ENCODE data around the gene MYO7B.
"Not testable (repeated sequence)": the region's sequence is repeated elsewhere in the genome, so short reads cannot be mapped to it uniquely, and the experiment has no call there.

MYO7B gene

DNA sequence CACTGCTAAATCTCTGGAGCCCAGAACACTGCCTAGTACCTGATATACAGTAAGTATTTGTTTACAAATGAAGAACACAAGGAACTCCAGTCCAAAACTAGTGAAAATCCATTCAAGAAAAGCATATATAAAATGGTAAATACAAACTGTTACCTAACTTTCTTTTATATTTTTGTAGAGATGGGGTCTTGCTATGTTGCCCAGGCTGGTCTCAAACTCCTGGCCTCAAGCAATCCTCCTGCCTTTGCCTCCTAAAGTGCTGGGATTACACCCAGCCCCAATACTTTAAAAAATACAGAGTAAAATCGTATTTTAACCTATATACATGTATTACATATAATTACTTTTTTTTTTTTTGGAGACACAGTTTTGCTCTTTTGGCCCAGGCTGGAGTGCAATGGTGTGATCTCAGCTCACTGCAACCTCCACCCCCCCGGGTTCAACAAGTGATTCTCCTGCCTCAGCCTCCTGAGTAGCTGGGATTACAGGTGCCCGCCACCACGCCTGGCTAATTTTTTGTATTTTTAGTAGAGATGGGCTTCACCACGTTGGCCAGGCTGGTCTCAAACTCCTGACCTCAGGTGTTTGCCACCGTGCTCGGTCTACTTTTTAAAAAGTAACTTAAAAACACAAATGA lies 11.2 kb upstream of the MYO7B start:
- DNase-seq: not testable (repeated sequence)

DNA sequence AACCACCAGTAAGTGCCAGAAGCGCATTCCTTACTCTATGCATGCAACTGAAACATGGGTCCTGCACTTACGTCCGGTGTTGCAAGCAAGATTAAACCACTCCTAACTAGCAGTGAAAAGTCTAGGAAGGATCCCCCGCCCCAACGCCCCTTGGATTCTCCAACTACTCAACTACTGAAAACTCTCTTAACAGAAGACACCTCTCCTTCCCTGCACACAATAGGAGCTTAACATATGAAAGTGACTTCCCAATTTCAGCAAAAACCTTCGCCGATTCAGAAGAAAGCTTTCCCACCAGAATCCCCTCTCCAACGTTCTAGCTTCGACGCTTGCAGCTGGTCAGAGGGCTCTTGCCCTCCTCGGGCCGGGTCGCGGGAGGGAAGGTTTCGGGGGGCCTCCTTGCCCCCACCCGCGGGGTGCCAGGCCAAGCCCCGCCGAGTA lies 9.8 kb upstream of the MYO7B start:
- peak; percentile 40 for DNase-seq

DNA sequence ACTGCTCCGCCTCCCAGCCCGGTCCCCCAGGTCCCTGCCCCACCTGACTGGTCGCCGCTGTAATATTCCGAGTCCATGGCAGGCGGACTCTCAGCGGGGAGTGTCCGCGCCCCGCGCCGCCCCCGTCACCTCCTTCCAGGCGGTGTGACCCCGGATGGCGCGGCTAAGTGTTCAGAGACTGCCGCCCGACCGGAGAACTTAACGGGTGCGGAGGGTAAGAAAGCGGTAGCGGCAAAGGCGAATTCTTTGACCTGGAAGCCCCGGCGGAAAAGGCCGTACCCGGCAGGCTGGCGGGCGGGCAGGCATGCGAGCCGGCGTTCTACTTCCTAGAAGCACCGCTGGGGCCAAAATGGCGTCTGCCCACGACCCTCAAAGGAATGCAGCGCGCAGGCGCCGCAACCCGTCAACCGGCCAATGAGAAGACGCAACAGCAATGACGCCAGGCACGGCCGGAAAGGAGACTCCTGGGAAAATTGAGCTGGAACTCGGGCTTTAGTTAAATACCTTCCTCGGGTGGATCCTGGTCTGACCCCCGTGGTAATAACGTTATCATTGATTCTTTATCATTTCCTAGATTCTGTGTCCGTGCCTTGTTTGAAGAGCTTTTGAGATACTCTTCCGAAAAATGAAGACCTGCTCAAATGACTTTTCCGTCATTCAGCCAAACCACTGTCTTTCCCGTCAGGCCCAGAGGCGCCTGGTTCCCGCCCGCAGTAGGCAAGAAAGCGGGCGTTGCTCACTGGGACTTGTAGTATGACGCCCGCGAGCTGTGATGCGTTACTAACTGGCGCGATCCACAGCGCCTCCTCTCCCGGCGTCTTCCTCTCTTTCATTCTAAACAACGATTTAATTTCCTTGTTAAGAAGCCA lies 9.1 kb upstream of the MYO7B start, which contains the start of gene IWS1:
Gene IWS1 (minus strand): TSS at position 358 of the 869 bp plus-strand sequence. CDS start 281 bp downstream, at position 77.
- DNase-seq: peak; percentile 100

DNA sequence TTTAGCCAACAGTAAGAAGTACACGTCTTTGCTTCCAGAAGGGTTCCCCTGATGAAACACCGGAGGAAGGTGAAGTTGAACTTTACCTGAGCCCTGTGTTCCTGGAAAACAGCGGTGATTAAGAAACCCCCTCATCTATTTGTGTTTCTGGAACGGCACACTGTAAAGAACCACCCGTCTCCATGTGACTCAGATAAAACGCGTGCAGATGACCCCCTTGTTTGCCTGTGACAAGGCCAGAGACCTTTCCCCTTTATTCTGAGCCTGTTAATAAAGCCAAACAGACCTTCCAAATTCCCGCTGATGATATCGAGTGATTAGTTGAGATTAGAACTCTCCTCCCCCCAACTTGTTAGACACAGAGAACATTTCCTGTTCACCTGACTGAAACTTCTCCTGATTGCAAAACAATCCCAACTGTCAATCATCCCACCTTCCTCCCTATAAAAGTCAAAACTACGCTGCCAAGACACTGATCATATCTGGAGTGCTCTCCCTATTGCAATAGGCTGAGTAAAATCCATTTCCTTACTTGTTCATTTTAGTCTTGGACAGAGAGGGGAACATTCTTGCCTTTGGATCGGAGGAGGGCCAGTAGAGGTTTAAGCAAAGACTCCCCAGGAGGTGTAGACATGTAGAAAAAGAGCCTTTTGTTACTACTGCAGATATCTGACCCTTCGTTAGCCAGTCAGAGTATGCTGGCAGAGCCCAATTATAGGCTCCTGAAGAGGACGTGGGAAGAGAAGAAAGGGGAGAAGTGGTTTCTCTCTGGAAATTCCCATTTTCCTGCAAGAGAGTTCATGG lies 8.3 kb upstream of the MYO7B start:
- DNase-seq: no peak

DNA sequence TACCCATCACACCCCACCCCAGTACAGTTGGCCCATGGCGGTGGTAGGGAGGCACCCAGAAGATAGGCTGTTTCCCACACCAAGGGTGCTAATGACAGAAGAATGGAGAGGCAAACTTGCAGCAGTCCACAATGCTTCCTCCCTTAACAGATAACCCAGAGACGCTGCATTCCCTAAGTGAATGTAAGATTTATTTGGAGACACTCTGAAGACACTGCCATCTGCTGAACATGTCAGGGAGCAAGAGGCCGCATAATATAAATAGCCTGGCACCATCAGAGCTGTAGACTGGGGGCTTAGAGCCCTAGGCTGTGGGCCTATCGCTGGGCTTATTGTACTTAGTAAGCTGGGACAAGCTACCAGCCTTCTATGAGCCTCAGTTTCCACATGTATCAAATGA lies 7.0 kb upstream of the MYO7B start:
- no peak for DNase-seq

DNA sequence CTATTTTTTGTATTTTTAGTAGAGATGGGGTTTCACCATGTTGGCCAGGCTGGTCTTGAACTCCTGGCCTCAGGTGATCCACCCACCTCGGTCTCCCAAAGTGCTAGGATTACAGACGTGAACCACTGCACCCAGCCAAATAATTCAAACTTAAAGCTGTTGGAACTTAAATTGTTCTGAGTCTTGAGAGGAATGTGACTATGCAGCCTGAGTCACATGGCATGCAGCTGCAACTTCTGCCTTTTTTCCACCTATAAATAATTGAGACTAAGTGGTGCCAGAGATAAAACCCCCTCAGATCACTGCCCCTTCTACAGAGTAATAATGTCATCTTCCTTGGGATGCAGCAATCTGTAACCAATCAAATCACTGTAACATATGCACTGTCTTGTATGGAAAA lies 6.1 kb upstream of the MYO7B start:
- DNase-seq: not testable (repeated sequence)

DNA sequence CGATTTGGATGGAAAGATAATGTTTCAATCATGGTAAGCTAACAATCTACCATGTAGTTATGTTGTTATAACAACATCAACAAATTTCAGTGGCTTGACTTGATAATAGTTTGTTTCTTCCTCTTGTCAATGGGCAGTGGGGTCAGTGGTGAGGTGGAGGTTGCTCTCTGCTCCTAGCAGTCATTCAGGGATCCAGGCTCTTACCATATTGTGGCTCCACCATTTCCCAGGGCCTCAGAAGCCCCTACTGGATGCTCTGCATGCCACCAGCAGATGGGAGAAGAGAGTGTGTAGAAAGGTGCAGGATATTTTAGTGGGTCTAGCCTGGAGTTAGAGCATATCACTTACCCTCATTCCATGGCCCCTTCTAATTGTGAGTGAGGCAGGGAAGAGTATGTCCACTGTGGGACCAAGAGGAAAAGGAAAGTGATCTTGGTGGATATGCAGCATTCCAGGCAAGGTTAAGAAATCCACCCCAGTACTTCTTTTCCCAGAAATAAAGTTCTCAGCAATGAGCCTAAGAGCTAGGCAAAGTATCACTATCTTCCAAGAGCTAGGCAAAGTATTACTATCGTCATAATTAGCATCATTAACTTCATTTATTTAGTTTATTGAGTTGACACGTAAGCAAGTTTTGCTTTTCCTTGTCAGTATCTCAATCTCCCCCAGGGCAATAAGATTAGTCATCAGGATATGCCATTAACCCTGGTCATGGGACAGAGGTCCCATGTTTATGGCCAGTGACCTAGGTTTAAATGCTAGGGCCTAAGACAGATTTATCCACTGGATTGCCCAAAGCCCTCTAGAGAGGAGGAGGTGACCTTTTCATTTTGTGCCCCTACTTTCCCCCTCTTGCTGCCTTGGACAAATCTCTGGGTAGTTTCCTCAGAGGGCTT lies 5.0 kb upstream of the MYO7B start:
- DNase-seq: no peak

DNA sequence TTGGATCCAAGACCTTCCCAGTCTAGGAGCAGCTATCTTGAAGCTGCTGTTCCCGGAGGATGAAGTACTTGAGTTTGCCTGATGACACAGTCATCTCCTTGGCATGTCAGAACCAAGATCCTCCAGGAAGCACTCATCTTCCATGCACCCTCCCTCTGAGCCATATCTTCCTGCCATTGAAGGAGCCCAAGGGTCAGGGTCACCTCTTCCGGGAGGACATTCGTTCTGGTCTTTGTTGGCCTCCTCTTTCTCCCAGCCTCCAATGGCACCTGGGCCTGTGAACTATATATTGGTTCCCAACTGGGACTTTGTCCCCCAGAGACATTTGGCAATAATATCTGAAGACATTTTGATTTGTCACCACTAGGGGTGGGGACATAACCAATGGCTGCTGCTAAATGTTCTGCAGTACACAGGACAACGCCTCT lies 4.2 kb upstream of the MYO7B start:
- no peak for DNase-seq

DNA sequence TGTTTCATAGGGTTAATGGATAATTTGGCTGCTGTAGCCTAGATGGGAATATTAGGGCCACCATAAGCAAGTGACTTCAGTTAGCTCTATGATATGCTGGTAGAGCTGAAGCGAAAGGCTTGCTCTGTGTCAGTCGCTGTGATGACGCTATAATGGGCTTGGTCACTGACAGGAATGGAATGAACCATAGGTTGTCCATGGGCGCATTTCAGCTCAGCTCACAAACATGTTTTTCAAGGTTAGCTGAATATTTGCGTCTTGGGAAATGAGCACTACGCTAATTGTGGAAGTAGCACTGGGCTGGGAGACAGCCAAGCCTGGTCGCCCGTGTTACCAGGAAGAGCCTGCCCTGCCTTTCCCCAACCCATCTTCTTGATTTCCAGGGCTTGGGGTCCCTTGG lies 3.2 kb upstream of the MYO7B start:
- no peak for DNase-seq

DNA sequence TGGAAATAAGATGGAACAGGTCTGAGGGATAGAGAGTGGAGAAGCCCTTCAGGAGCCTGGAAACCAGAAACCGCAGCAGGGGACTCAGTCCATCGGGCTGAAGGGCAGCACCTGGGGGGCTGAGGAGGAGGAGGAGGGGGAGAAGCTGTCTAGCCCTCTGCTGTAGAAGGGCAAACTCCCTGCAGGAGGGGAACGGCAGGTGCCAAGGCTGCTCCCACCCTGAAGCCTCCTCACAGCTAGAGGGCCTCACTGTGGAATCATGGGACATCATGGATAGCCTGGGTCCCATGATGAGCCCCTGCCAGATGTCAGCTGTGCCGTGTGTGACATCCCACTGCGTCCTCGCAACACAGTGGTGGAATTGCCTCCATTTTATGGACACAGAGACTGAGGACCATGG lies 435 bp downstream of the MYO7B start:
- DNase-seq: no peak

DNA sequence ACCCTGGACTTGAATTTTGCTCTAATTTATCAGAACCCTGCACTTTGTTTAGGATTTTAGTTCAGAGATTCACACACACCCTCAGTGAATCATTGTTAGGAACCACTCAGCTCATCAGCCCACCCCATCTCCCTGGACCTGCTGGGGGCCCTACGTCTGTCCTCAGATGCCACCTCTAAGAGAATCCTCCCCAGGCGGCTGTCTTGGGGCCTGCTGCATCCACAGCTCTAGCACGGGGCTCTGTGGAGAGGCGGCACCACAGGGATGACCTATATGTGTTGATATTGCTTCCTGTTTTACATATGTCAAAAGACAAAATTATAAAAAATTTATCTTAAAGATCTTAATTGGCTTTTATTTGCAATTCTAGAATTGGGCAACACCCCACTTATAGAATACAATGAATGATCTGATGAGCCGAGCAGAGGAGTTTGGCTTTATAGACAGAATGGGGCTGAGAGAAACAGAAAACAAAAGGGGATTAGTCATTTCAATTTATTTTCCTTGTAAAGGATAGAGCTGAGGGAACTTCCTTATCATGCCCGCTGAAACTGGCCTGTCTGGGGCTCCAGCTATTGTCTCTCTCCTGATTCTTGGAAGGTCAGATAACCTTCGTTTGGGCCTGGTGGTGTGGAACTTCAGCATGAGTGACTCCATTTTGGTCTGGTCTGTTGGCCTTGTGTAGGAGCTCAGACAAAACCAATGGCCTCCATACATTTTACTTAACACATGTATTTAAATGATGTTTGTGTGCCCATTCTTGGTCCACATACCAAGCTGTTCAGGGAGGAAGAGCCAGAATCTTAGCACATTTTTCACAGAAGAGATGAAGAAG lies 1.4 kb downstream of the MYO7B start:
- DNase-seq: no peak

DNA sequence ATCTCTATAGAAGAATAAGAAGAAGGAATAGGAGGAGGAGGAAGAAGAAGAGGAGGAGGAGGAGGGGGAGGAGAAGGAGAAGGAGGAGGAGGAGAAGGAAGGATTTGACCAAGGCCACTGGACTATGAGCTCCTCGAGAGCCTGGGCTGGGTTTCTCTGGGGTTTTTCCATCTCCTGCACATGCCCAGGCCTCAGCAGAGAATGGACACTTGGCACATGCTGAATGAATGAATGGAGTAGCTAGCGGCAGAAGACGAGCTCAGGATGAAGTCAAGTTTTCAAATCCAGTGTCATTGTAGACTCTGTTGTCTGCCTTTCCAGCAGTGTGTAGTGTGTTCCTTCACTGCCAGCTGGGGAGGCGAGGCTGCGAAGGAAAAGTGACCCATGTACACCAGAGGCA lies 2.2 kb downstream of the MYO7B start:
- DNase-seq: no peak

DNA sequence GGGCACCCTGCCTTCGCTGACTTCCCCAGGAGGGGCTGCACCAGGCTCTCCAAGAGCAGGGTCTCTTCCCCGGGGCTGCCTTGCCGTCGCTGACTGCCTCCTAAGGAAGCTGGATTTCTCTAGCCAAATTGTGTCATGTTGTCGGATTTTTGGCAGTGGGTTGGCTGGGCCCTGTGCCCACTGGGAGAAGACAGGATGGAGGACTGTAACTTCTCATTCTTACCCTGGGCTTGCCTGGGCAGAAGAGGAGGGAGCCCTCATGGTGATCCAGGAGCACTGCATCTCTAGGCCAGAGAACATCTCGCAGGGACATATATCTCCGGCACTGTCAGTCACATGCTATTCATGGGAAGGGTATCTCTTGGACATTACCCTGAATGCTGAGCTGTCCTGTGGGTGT lies 6.3 kb downstream of the MYO7B start:
- DNase-seq: no peak

DNA sequence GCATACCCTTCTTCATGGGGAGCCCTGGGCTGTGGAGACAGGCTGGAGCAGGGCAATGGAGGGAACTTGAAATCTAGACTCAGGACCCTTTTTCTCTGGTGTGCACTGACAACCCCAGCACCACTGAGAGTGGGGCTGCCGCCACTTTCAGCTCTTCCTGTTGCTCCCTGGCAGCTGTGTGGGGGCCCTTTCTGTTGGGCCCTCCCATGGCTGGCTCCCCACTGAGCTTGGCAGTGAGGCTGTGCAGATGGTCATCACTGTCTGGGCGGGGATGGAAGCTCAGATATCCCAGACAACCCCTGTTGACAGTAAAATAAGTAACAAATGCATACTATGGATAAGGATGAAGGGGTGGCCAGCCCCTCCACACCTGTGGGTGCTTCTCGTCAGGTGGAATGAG lies 6.7 kb downstream of the MYO7B start:
- no peak for DNase-seq

DNA sequence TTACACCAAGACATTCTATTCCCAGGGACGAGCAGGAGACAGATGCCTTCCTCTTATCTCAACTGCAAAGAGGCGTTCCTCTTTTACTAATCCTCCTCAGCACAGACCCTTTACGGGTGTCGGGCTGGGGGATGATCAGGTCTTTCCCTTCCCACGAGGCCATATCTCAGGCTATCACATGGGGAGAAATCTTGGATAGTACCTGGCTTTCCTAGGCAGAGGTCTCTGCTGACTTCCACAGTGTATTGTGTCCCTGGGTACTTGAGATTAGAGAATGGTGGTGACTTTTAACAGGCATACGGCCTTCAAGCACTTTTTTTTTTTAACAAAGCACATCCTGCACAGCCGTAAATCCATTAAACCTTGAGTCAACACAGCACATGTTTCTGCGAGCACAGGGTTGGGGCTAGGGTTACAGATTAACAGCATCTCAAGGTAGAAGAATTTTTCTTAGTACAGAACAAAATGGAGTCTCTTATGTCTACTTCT lies 7.6 kb downstream of the MYO7B start:
- not testable (repeated sequence) for DNase-seq

DNA sequence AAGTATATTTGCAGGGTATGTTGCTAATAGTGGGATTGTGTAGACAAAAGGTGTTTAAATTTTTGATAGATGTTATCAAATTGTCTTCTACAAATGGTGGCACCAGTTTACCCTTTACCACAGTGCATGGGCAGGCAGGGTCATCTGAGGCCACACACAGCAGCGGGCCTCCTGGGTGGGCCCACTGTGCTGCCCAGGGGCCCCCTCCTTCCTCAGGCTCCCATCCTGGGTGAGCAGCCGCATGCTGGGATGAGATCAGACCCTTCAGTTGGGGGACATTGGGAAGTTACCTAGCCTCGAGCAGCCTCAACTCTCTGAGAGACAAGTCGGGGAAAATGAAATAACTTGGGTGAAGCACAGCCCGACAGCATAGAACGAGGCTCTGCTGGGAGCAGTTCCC lies 9.7 kb downstream of the MYO7B start:
- DNase-seq: no peak

DNA sequence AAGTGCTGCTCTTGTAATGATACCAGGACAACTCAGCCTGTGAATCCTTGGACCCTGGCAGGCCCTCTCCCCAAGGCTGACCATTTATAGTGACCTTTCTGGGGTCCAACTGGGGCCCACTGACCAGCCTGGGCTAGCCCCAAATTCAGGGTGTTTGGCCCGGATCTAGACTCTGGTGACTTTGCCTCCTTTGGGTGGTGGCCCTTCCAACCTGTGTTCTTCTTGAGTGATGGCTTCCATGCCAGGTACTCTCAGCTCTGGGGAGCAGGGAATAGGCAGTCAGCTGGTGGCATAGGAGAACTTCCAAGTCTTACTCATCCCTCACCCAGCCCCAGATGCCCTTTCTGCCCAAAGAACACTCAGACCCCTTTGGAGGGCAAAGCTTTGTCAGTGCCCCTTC lies 10.3 kb downstream of the MYO7B start:
- DNase-seq: no peak

DNA sequence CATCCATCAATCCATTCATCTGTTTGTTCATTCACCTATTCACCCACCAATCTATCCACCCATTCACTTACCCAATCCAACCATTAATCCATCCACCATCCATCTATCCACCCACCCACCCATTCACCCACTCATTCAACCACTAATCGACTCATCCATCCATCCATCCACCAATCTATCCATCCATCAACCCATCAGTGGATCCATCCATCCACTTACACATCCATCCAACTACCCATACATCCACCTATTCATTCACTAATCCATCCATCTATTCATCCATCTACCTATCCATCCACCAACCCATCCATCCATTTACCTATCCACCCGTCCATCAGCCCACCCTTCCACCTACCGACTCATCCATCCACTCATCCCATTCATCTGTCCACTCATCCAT lies 11.3 kb downstream of the MYO7B start:
- DNase-seq: no peak

DNA sequence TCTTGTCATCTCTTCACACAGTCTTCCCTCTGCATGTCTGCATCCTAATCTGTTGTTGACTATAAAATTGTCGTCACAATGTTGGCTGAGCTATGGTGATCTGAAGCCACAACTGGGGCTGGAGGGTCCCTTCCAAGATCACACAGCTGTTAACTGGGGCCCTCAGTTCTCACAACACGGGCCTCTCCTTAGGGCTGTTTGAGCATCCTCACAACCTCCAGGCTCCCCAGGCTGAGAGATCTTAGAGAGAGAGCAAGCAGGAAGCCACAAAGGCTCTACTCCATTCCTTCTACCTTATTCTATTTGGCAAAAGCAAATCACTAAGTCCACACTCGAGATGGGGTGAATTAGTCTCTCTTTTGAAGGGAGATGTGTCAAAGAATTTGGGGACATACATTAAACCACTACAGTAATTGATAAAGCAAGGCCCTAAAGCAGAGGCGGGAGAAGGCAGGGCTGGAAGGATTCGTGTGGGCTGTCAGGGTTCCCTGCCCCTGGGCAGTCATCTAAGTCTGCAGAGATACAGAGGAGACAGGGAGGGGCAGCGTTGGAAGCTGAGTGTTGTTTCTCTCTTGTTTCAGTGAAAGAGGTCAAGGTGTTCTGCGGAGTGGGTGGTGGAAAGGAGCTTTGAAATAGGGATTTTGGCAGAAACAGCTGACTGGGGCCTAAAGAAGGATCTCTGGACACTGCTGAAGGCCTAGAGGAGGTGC lies 15.9 kb downstream of the MYO7B start:
- no peak for DNase-seq

DNA sequence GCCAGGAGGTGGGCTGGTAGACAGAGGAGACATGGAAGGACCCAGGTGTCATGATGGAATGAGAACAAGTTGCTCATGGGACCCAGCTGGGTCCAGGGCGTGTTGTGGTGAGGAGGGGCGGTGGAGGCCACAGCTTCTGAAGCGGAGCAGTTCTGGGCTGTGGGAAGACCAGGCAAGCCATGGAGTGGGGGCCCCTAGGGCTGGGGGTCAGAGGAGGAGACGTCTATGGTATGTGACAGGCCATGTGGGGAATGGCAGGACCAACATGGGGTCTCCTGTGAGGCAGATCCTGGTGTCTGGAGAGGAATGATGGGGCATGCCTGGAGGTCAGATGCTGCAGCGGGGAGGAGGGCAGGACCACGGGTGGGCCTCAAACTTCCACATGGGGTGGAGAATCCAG lies 16.9 kb downstream of the MYO7B start:
- DNase-seq: no peak

DNA sequence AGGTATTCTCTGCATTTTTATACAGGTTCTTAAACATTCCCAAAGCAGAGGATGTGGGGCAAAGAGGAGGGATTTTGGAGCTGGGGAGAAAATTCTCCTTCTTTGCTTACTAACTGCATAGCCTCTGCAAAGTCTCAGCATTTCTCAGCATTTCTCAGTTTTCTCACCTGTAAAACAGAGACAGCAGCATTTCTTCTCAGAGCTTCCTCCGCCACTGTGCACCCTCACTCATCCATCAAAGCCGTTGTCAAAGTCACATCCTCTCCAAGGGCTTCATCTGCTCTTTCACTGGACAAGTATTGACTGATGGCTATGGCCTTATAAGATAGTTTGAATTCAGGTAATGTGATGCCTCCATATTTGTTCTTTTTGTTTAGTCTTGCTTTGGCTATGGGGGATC lies 17.4 kb downstream of the MYO7B start:
- no peak for DNase-seq

Measured in NCI-H2227 treated with DMSO at 0.1 percent for 48 hours (cell line).